Prostate gland (tissue), 2 donors: Measurements from ENCODE around the gene PRDX2.

Source experiments
- CTCF ChIP-seq, 4 experiments: fragments of 200-600 bp in 2 of 4; fragments of 450-650 bp in 2 of 4; sonication (generic) in 2 of 4; IDR thresholded peaks; 1 replicate in 3 of 4; 2 replicates in 1 of 4; pipeline ENCODE4 v1.5.1; 2016 to 2019; ENCODE audit warnings: antibody characterized with exemption in 4 of 4, mild to moderate bottlenecking in 2 of 4, moderate library complexity in 2 of 4
- POLR2A ChIP-seq: fragments of 450-650 bp; IDR thresholded peaks from one replicate; pipeline ENCODE4 v1.6.1; 2016; ENCODE audit warnings: antibody characterized with exemption, mild to moderate bottlenecking
- POLR2AphosphoS5 ChIP-seq: sonication (generic); formaldehyde crosslinking; IDR thresholded peaks from one replicate; pipeline ENCODE4 v1.6.1; 2017; ENCODE audit warnings: antibody characterized with exemption

- TF ChIP-seq POLR2A (no peak), CTCF (IDR thresholded peaks at IDR 0.05) (no peak), POLR2AphosphoS5 (no peak)
Observed at GRCh38 chr19:12800466-12800770, 1.2 kb downstream of the PRDX2 start.
